ENCODE results near the gene SPRTN. TPM values are rescaled to one million over a fixed set of nuclear protein-coding genes. Genes with fewer than 3 reads are reported as not detected.

SPRTN gene
- total RNA-seq, 1 donor from 2014 or later: 9.6 TPM

DNA sequence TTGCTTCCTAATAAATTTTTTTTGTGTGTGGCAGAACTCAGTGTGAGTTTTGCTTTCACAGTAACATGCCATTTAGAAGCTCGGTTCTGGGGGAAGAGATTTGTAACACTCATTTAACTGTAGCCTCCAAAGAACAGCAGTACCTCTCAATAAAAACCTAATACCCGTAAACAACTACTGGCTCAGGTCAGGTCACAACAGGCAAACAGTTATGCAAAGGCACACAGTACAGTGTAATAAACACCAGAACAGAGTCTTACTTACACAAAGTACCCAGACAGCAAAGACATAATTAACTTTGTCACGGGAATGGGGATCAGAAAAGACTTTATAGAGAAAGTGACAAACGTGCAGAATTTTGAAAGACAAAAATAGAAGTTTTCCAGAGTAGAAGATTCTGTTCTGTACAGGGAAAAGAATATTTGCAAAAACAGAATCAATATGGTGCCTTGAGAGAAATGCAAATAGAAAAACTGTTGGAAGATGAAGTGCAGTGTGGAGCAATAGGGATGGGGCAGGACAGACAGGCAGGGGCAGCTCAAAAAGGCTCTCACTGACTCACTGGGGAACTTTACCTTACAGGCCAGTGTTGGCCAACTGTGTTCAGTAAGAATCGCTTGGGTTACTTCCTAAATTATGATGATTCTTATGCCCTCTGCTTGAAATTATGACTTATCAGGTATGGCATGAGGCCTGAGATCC lies 45.2 kb downstream of the SPRTN start:
- no peaks in the 10 kb centered on the region for H3K36me3 ChIP-seq
- H3K4me1 ChIP-seq: peaks cover 7% of the 10 kb centered on the region
- TF ChIP-seq, protein P1, sequence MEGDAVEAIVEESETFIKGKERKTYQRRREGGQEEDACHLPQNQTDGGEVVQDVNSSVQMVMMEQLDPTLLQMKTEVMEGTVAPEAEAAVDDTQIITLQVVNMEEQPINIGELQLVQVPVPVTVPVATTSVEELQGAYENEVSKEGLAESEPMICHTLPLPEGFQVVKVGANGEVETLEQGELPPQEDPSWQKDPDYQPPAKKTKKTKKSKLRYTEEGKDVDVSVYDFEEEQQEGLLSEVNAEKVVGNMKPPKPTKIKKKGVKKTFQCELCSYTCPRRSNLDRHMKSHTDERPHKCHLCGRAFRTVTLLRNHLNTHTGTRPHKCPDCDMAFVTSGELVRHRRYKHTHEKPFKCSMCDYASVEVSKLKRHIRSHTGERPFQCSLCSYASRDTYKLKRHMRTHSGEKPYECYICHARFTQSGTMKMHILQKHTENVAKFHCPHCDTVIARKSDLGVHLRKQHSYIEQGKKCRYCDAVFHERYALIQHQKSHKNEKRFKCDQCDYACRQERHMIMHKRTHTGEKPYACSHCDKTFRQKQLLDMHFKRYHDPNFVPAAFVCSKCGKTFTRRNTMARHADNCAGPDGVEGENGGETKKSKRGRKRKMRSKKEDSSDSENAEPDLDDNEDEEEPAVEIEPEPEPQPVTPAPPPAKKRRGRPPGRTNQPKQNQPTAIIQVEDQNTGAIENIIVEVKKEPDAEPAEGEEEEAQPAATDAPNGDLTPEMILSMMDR (IDR thresholded peaks at IDR 0.05): no peak
- ATAC-seq (peak; percentile 80), DNase-seq (no peak)
- H3K27ac ChIP-seq: no peak overlapping the region
- intact Hi-C loops (cut with DNase I): no loop called here
- H3K9me3 ChIP-seq: no peaks in the 10 kb centered on the region
- H3K4me3 ChIP-seq: no peak overlapping the region
- no peaks in the 10 kb centered on the region for H3K27me3 ChIP-seq

DNA sequence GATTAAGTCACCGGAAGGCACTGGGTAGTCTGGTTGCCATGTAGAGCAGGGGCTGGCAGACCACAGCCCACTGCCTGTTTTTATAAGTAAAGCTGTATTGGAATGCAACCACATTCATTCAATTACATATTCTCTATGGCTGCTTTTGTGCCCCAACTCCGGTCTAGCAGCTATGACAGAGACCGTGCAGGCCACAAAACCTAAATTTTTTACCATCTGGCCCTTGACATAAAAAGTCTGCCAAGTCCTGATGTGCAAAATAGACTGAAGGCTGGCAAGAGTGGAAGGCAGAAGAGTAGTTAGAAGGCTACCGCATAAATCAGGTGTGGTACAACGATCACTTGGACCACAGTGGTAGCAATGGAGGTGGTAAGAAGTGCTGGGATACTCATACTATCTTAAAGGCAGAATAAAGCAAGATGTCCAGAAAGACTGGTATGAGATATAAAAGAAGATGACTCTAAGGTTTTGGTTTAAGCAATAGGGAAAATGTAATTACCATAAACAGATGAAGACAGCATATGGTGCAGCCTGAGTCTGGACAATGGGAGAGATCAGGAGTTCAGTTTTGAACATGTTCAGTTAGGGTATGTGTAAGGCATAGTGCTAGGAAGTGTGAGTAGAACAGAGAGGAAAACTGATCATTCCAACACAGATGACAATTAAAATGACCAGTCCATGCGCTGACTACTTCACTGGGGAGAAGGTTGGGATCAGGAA lies 46.8 kb downstream of the SPRTN start:
- Histone ChIP-seq H3K4me1 (peaks cover 3% of the 10 kb centered on the region), H3K9me3 (no peaks in the 10 kb centered on the region), H3K27ac (no peak overlapping the region), H3K4me3 (no peak overlapping the region), H3K27me3 (no peaks in the 10 kb centered on the region), H3K36me3 (no peaks in the 10 kb centered on the region)
- intact Hi-C loops (cut with DNase I): no loop called here
- no peak for DNase-seq
- TF ChIP-seq, protein P1 (IDR thresholded peaks at IDR 0.05): no peak
- no peak for ATAC-seq

DNA sequence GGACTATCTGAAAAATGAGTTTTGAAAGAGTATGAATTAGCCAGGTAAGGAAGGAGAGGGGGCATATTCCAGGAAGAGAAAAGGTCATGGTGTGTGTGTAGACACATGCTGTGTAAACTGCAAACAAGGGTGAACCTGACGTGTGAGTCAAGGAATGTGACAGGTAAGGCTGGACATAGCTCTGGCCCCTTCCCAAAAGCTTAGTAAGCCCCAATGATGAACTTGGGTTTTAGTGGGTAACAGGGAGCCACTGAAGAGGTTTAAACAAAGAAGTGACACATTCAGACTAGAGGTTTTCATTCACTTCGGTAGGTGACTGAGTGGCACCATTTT lies 47.3 kb downstream of the SPRTN start:
- no peaks in the 10 kb centered on the region for H3K27me3 ChIP-seq
- intact Hi-C loops (cut with DNase I): no loop called here
- TF ChIP-seq, protein P1 (IDR thresholded peaks at IDR 0.05): no peak
- DNase-seq: no peak
- no peak overlapping the region for H3K27ac ChIP-seq
- H3K4me3 ChIP-seq: no peak overlapping the region
- H3K36me3 ChIP-seq: no peaks in the 10 kb centered on the region
- ATAC-seq: peak; percentile 68
- H3K9me3 ChIP-seq: no peaks in the 10 kb centered on the region
- H3K4me1 ChIP-seq: peaks cover 3% of the 10 kb centered on the region

DNA sequence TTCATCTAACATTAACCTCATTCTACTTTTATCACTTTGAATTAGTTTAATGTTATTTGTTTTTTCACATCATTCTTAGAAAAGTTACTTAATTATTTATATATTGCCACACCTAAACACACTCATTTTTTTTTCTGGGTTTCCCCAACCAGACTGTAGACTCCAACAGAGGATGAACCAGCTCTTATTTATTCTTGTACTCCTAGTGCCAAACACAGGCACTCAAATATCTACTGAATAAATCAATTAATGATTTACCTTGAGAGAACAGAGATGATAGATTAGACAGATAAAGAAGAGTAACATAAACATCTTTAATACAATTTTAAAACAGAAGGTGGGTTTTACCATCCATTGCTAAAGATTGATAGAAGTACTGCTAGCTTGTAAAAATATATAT lies 48.4 kb downstream of the SPRTN start:
- ATAC-seq (no peak), DNase-seq (no peak)
- no peaks in the 10 kb centered on the region for H3K36me3 ChIP-seq
- TF ChIP-seq, protein P1 (IDR thresholded peaks at IDR 0.05): no peak
- peaks cover 3% of the 10 kb centered on the region for H3K4me1 ChIP-seq
- no peaks in the 10 kb centered on the region for H3K27me3 ChIP-seq
- H3K9me3 ChIP-seq: no peaks in the 10 kb centered on the region
- no peak overlapping the region for H3K4me3 ChIP-seq
- intact Hi-C loops (cut with DNase I): no loop called here
- no peak overlapping the region for H3K27ac ChIP-seq

DNA sequence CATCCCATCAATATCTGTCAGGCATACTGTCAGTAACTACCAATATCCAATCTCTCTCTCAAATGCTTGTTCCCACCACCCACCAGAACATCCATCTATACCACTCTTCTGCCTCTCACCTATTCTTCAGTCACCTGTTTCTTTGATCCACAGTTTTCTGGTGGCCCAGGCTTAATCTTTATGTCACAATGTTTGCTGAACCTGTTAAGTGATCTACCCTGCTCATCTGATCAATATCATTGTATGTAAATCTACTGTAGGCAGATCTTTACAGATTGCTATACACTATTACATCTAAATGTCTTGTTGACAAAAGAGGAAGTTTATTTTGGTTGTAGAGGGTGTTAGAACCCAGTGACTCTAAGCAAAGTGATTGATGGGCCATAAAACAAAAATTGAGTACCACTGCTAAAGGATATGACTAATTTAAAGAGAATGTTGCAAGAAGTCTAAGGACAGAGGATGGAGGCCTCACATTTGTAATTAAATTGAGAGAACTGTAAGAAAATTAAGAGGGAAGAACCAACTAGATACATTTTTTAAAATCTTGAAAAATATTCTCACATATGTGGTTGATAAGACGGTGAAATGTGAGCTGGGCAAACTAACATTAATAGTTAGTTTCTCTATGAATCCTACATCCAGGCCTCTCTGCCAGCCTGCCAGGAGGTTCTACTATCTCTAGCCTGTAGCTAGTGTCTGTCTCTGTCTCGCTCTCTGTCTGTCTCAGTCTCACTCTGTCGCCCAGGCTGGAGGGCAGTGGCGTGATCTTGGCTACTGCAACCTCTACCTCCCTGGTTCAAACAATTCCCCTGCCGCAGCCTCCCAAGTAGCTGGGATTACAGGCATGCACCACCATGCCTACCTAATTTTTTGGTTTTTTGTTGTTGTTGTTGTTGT lies 49.9 kb downstream of the SPRTN start:
- no peak overlapping the region for H3K27ac ChIP-seq
- DNase-seq (no peak), ATAC-seq (no peak)
- H3K27me3 ChIP-seq: no peaks in the 10 kb centered on the region
- no peak overlapping the region for H3K4me3 ChIP-seq
- H3K36me3 ChIP-seq: no peaks in the 10 kb centered on the region
- peaks cover 3% of the 10 kb centered on the region for H3K4me1 ChIP-seq
- intact Hi-C loops (cut with DNase I): no loop called here
- TF ChIP-seq, protein P1 (IDR thresholded peaks at IDR 0.05): no peak
- no peaks in the 10 kb centered on the region for H3K9me3 ChIP-seq
